Colonic mucosa (tissue), 4 donors: ENCODE data around the gene SLC27A4. TPM values are rescaled to one million over a fixed set of nuclear protein-coding genes. Genes with fewer than 3 reads are reported as not detected.

Experiments
- DNase-seq: peaks from one replicate; pipeline ENCODE4 v3.0.0-alpha.2; 2020
- H3K27ac ChIP-seq: fragments of 200-600 bp; one replicate; pipeline ENCODE4 v1.8.0; 2021
- H3K27me3 ChIP-seq: fragments of 200-600 bp; one replicate; pipeline ENCODE4 v1.8.0; 2021
- H3K36me3 ChIP-seq: fragments of 200-600 bp; one replicate; pipeline ENCODE4 v1.8.0; 2021
- H3K4me1 ChIP-seq: fragments of 200-600 bp; one replicate; pipeline ENCODE4 v1.8.0; 2021; ENCODE audit warnings: mild to moderate bottlenecking
- H3K4me3 ChIP-seq: fragments of 200-600 bp; one replicate; pipeline ENCODE4 v1.8.0; 2021
- H3K9ac ChIP-seq, 2 donors: one replicate each; pipeline ENCODE4 v1.7.0; 2013; ENCODE audit warnings: control low read depth in 2 of 2, low read depth in 2 of 2, low read length in 2 of 2
- H3K9me3 ChIP-seq: fragments of 200-600 bp; one replicate; pipeline ENCODE4 v1.8.0; 2021
- intact Hi-C: fragments of 100-400 bp; cut with DNase I; formaldehyde crosslinking; loops from one replicate; pipeline ENCODE4 v1.14.1; 2022
- total RNA-seq, 2 donors: library from RNA; stranded (reverse); fragmentation: NEBNext Ultra II Directional in 1 of 2; extraction: Animal tissue kit (Norgen Biotek cat#: 25700) in 1 of 2; gene quantifications; one replicate each; pipeline ENCODE4 v1.2.1, GENCODE V29; 2021
- TF ChIP-seq, protein P1 (sequence below): fragments of 200-600 bp; IDR thresholded peaks from one replicate; pipeline ENCODE4 v1.8.0; 2022; ENCODE audit warnings: antibody characterized with exemption, mild to moderate bottlenecking
- donor health status: healthy.
- donor health status: DM: no; HTN: no; CAD: no.
- donor health status: DM: no; HTN: no; CAD: no.

Gene SLC27A4
- total RNA-seq, 2 donors from 2014 or later = 26.8 to 68.3 TPM

- Histone ChIP-seq H3K36me3 (peaks cover 5% of the 10 kb centered on the region), H3K4me3 (no peak overlapping the region), H3K9ac (no peak overlapping the region), H3K4me1 (no peaks in the 10 kb centered on the region), H3K27me3 (no peaks in the 10 kb centered on the region), H3K27ac (no peak overlapping the region), H3K9me3 (no peaks in the 10 kb centered on the region)
- no peak for DNase-seq
- TF ChIP-seq, protein P1, sequence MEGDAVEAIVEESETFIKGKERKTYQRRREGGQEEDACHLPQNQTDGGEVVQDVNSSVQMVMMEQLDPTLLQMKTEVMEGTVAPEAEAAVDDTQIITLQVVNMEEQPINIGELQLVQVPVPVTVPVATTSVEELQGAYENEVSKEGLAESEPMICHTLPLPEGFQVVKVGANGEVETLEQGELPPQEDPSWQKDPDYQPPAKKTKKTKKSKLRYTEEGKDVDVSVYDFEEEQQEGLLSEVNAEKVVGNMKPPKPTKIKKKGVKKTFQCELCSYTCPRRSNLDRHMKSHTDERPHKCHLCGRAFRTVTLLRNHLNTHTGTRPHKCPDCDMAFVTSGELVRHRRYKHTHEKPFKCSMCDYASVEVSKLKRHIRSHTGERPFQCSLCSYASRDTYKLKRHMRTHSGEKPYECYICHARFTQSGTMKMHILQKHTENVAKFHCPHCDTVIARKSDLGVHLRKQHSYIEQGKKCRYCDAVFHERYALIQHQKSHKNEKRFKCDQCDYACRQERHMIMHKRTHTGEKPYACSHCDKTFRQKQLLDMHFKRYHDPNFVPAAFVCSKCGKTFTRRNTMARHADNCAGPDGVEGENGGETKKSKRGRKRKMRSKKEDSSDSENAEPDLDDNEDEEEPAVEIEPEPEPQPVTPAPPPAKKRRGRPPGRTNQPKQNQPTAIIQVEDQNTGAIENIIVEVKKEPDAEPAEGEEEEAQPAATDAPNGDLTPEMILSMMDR = no peak
- intact Hi-C loops = no loop called here
Measured at GRCh38 chr9:128390150-128390812, 50.0 kb downstream of the SLC27A4 start.

DNA sequence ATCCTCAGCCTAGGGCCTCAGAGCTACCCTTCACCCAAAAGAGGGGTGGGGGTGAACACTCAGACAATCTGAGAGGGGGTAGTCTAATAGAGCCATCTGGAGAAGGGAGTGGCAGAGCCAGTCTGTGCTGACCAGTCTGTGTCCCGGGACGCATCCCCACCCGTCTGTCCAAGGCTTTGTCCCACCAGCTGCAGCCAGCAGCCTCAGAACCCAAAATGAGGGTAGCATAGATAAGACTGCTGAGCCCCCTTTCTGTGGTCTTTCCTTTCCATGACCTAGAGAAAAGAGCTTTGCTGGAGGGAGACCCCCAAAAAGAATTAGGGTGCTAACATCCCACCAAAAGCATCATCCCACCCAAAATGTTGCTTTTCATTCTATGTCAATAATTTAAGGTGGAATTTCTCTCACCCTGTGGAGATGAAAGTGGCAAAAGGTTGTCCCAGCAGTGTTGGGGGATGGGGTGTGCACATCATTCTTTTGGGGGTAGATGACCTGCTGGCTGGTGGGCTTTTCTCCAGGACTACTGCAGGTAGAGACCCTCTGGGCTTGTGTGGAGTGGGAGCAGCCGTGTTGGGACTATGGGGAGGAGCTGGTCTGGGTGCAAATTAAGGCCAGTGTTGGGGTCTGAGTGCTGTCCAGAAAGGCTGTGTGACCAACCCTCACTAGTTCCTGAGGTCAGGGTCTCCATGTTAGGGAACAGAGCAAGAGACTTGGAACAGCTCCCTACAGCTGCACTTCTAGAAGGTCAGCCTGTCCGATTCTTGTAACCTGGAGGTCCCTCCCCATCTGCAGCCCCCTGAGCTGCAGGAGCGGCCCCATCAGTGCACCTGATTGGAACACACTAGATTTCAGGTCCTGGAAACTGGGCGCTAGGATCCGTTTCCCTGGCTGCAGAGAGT lies 50.7 kb downstream of the SLC27A4 start:
- TF ChIP-seq, protein P1 = no peak
- Histone ChIP-seq H3K27ac (no peak overlapping the region), H3K4me3 (no peak overlapping the region), H3K36me3 (peaks cover 5% of the 10 kb centered on the region), H3K27me3 (no peaks in the 10 kb centered on the region), H3K9ac (no peak overlapping the region), H3K9me3 (no peaks in the 10 kb centered on the region), H3K4me1 (no peaks in the 10 kb centered on the region)
- intact Hi-C loops = no loop called here
- no peak for DNase-seq

- no peaks in the 10 kb centered on the region for H3K36me3 ChIP-seq
- no peak overlapping the region for H3K9ac ChIP-seq
- intact Hi-C loops = no loop called here
- no peaks in the 10 kb centered on the region for H3K27me3 ChIP-seq
- no peaks in the 10 kb centered on the region for H3K4me1 ChIP-seq
- H3K4me3 ChIP-seq = no peak overlapping the region
- DNase-seq = no peak
- H3K9me3 ChIP-seq = no peaks in the 10 kb centered on the region
- no peak overlapping the region for H3K27ac ChIP-seq
- TF ChIP-seq, protein P1 = no peak
Measured at GRCh38 chr9:128391956-128392301, 51.6 kb downstream of the SLC27A4 start.

DNA sequence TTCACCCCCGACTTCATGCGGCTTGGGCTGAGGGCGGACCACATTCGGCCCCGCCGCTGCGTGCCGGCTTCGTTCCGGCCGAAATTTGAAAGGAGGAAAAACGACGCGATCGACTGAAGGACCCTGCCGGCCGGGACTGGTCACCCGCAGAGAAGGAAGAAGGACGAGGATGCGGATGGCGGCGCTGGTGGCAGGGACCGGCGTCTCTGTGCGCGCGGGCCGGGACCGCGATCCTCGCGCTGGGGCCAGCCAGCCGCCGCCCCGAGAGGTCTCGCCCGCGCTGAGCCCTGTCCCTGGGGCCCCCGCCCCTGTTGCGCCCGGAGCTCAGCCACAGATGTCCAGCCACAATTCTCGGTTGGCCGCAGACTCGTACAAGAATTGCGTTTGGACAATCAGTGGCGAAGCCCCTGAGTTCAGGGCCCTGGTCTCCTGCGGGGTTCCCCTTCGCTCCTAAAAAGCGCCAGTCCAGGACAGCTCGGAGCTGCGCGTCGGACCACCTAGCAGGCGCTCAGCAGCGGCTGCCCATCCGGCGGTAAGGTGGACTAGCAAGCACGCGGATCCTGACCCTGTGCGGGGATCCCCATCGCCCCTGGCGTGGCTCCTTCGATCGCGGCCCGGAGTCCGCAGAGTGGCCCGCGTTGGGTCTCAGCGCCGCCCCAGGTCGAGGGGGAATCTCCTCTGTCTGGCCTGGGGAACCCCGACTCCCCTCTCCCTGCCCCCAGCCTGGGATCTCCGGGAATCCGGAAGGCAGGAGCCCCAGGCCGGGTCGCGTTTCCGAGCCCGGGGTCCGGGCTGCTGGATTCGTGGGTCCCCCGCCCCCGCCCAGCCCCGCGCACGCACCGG lies 52.2 kb downstream of the SLC27A4 start:
- intact Hi-C loops = no loop called here
- no peaks in the 10 kb centered on the region for H3K4me1 ChIP-seq
- H3K9ac ChIP-seq = no peak overlapping the region
- H3K27me3 ChIP-seq = no peaks in the 10 kb centered on the region
- H3K36me3 ChIP-seq = no peaks in the 10 kb centered on the region
- H3K27ac ChIP-seq = no peak overlapping the region
- H3K9me3 ChIP-seq = no peaks in the 10 kb centered on the region
- DNase-seq = no peak
- no peak overlapping the region for H3K4me3 ChIP-seq
- TF ChIP-seq, protein P1 = no peak

- no peak overlapping the region for H3K9ac ChIP-seq
- intact Hi-C loops = no loop called here
- H3K36me3 ChIP-seq = no peaks in the 10 kb centered on the region
- no peaks in the 10 kb centered on the region for H3K4me1 ChIP-seq
- no peaks in the 10 kb centered on the region for H3K27me3 ChIP-seq
- H3K4me3 ChIP-seq = no peak overlapping the region
- no peaks in the 10 kb centered on the region for H3K9me3 ChIP-seq
- TF ChIP-seq, protein P1 = no peak
- DNase-seq = no peak
- no peak overlapping the region for H3K27ac ChIP-seq
Measured at GRCh38 chr9:128393145-128393775, 52.9 kb downstream of the SLC27A4 start.
